ENCODE data around the gene OGG1.

Gene OGG1

GRCh38 chr3:9778143-9779074, 28.7 kb downstream of the OGG1 start:
- peak; percentile 77 for DNase-seq (ENCODE audit: low read depth)
- no peak for TF ChIP-seq CTCF (IDR thresholded peaks at IDR 0.05; ENCODE audit: insufficient read depth, low read depth, low read length, missing control alignments)
- H3K4me3 ChIP-seq (ENCODE audit: low read length) = no peak overlapping the region

GRCh38 chr3:9779075-9779593, 29.4 kb downstream of the OGG1 start:
- TF ChIP-seq CTCF (IDR thresholded peaks at IDR 0.05; ENCODE audit: insufficient read depth, low read depth, low read length, missing control alignments) = no peak

GRCh38 chr3:9779721-9780457, 30.1 kb downstream of the OGG1 start:
- no peak for DNase-seq (ENCODE audit: low read depth)
- H3K4me3 ChIP-seq (ENCODE audit: low read length) = no peak overlapping the region
- TF ChIP-seq CTCF (IDR thresholded peaks at IDR 0.05; ENCODE audit: insufficient read depth, low read depth, low read length, missing control alignments) = no peak

More at GRCh38 chr3:9779075-9779593, 29.4 kb downstream of the OGG1 start:
- H3K4me3 ChIP-seq (ENCODE audit: low read length) = no peak overlapping the region
- DNase-seq (ENCODE audit: low read depth) = no peak

GRCh38 chr3:9780458-9780812, 30.7 kb downstream of the OGG1 start:
- H3K4me3 ChIP-seq (ENCODE audit: low read length) = no peak overlapping the region
- TF ChIP-seq CTCF (IDR thresholded peaks at IDR 0.05; ENCODE audit: insufficient read depth, low read depth, low read length, missing control alignments) = no peak
- no peak for DNase-seq (ENCODE audit: low read depth)

- no peak overlapping the region for H3K4me3 ChIP-seq (ENCODE audit: low read length)
- no peak for TF ChIP-seq CTCF (IDR thresholded peaks at IDR 0.05; ENCODE audit: insufficient read depth, low read depth, low read length, missing control alignments)
- no peak for DNase-seq (ENCODE audit: low read depth)
Observed at GRCh38 chr3:9780910-9781309, 31.2 kb downstream of the OGG1 start.

- H3K4me3 ChIP-seq (ENCODE audit: low read length) = no peak overlapping the region
- DNase-seq (ENCODE audit: low read depth) = no peak
- no peak for TF ChIP-seq CTCF (IDR thresholded peaks at IDR 0.05; ENCODE audit: insufficient read depth, low read depth, low read length, missing control alignments)
Observed at GRCh38 chr3:9781551-9781950, 31.8 kb downstream of the OGG1 start.
